ENCODE data around the gene PRKD2.

GRCh38 chr19:46685189-46685588 is 31.7 kb downstream of the PRKD2 start:
- TF ChIP-seq POLR2A (IDR thresholded peaks at IDR 0.05) (no peak), CTCF (IDR thresholded peaks at IDR 0.05) (no peak)
